Prostate gland (tissue), 2 donors: ENCODE measurements around the gene XPNPEP1. TPM values are rescaled to one million over a fixed set of nuclear protein-coding genes. Genes with fewer than 3 reads are reported as not detected.

Source experiments
- DNase-seq: peaks from one replicate; pipeline ENCODE4 v3.0.0-alpha.2; 2019; ENCODE audit warnings: low spot score
- H3K27ac ChIP-seq, 2 donors: fragments of 200-600 bp; sonication (generic); 2 replicates each; pipeline ENCODE4 v1.5.1; 2017 to 2019
- H3K27me3 ChIP-seq: fragments of 200-600 bp; sonication (generic); replicated peaks from 2 replicates; pipeline ENCODE4 v1.5.1; 2019; ENCODE audit not compliant: insufficient read depth
- H3K36me3 ChIP-seq, 2 donors: fragments of 200-600 bp; sonication (generic); 1 replicate in 1 of 2; 2 replicates in 1 of 2; pipeline versions ENCODE4 v1.5.1 to v1.8.1; 2017 to 2019
- H3K4me1 ChIP-seq: fragments of 200-600 bp; sonication (generic); replicated peaks from 2 replicates; pipeline ENCODE4 v1.5.1; 2019
- H3K4me3 ChIP-seq, 2 donors: fragments of 200-600 bp; sonication (generic); 2 replicates each; pipeline ENCODE4 v1.5.1; 2017 to 2019
- H3K9me3 ChIP-seq: fragments of 200-600 bp; sonication (generic); 2 replicates; pipeline ENCODE4 v1.5.1; 2017
- POLR2A ChIP-seq: fragments of 450-650 bp; IDR thresholded peaks from one replicate; pipeline ENCODE4 v1.6.1; 2016; ENCODE audit warnings: antibody characterized with exemption, mild to moderate bottlenecking
- POLR2AphosphoS5 ChIP-seq: sonication (generic); formaldehyde crosslinking; IDR thresholded peaks from one replicate; pipeline ENCODE4 v1.6.1; 2017; ENCODE audit warnings: antibody characterized with exemption
- WGBS: methylation state at CpG from one replicate; pipeline ENCODE4 v1.1.5; 2018; 5-methylcytosine and 5-hydroxymethylcytosine counted together
- intact Hi-C: fragments of 100-400 bp; cut with DNase I; formaldehyde crosslinking; loops from one replicate; pipeline ENCODE4 v1.14.2; 2022
- total RNA-seq, 2 donors: library from RNA; depleted of rRNA; stranded (reverse); fragments of >200 nt; gene quantifications; one replicate each; pipeline ENCODE4 v1.1.0, GENCODE V29; 2016
- TF ChIP-seq, protein P1 (sequence below), 4 experiments: fragments of 200-600 bp in 2 of 4; fragments of 450-650 bp in 2 of 4; sonication (generic) in 2 of 4; IDR thresholded peaks; 1 replicate in 3 of 4; 2 replicates in 1 of 4; pipeline ENCODE4 v1.5.1; 2016 to 2019; ENCODE audit warnings: antibody characterized with exemption in 4 of 4, mild to moderate bottlenecking in 2 of 4, moderate library complexity in 2 of 4

Gene XPNPEP1
- total RNA-seq, 2 donors from 2014 or later: 53.4 to 64.3 TPM

- H3K9me3 ChIP-seq: no peaks in the 10 kb centered on the region
- H3K36me3 ChIP-seq: no peaks in the 10 kb centered on the region
- DNase-seq: no peak
- no peak for TF ChIP-seq POLR2AphosphoS5
- TF ChIP-seq, protein P1, sequence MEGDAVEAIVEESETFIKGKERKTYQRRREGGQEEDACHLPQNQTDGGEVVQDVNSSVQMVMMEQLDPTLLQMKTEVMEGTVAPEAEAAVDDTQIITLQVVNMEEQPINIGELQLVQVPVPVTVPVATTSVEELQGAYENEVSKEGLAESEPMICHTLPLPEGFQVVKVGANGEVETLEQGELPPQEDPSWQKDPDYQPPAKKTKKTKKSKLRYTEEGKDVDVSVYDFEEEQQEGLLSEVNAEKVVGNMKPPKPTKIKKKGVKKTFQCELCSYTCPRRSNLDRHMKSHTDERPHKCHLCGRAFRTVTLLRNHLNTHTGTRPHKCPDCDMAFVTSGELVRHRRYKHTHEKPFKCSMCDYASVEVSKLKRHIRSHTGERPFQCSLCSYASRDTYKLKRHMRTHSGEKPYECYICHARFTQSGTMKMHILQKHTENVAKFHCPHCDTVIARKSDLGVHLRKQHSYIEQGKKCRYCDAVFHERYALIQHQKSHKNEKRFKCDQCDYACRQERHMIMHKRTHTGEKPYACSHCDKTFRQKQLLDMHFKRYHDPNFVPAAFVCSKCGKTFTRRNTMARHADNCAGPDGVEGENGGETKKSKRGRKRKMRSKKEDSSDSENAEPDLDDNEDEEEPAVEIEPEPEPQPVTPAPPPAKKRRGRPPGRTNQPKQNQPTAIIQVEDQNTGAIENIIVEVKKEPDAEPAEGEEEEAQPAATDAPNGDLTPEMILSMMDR (IDR thresholded peaks at IDR 0.05): no peak
- no peak for TF ChIP-seq POLR2A
- no peaks in the 10 kb centered on the region for H3K27me3 ChIP-seq
- H3K27ac ChIP-seq: no peak overlapping the region
- no peaks in the 10 kb centered on the region for H3K4me1 ChIP-seq
- intact Hi-C loops: no loop called here
- H3K4me3 ChIP-seq: no peak overlapping the region
- 88% methylated on average over 1 of the region's 1 CpG for WGBS
These were observed 64.1 kb downstream of the XPNPEP1 start for GRCh38 chr10:109859221-109859620.

DNA sequence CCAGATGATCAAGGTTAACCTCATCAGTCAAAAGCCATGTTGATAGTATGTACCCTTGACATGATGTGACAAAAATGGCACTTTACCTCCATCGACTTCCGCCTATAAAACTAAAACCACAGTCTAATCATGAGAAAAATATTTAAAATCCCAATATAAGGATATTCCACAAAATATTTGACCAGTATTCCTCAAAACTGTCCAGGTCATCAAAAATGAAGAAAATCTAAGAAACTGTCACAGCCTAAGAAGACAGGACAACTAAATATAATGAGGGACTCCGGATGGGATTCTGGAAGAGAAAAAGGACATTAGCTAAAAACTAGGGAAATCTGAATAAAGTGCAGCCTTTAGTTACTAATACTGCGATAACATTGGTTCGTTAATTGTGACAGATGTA is 67.6 kb downstream of the XPNPEP1 start:
- H3K27me3 ChIP-seq: no peaks in the 10 kb centered on the region
- intact Hi-C loops: no loop called here

DNA sequence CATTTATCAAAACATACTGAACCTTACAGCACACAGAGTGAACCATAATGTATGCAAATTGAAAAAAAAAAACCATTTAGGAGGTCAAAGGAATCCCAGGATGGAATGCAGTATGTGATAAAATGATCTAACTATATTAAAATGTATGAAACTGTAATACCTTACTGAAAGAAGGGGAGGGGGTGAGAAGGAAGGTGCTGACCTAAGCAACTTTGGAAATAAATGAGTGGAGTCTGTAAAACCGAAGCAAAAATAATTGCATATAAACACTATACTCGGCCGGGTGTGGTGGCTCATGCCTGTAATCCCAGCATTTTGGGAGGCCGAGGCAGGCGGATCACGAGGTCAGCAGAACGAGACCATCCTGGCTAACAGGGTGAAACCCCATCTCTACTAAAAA is 69.4 kb downstream of the XPNPEP1 start:
- no peak for DNase-seq
- no peaks in the 10 kb centered on the region for H3K4me1 ChIP-seq
- 93% methylated on average over 7 of the region's 7 CpGs for WGBS
- no peak for TF ChIP-seq POLR2A
- no peak for TF ChIP-seq POLR2AphosphoS5
- TF ChIP-seq, protein P1 (IDR thresholded peaks at IDR 0.05): no peak
- H3K4me3 ChIP-seq: no peak overlapping the region
- H3K9me3 ChIP-seq: no peaks in the 10 kb centered on the region
- H3K36me3 ChIP-seq: no peaks in the 10 kb centered on the region
- H3K27me3 ChIP-seq: no peaks in the 10 kb centered on the region
- intact Hi-C loops: no loop called here
- no peak overlapping the region for H3K27ac ChIP-seq

More for the DNA sequence above, 67.6 kb downstream of the XPNPEP1 start:
- no peak for TF ChIP-seq POLR2AphosphoS5
- no peak for TF ChIP-seq POLR2A
- TF ChIP-seq, protein P1 (IDR thresholded peaks at IDR 0.05): no peak
- no peak overlapping the region for H3K4me3 ChIP-seq
- no peak overlapping the region for H3K27ac ChIP-seq
- no peak for DNase-seq
- no peaks in the 10 kb centered on the region for H3K4me1 ChIP-seq
- WGBS: 88% methylated on average over 5 of the region's 5 CpGs
- H3K36me3 ChIP-seq: no peaks in the 10 kb centered on the region
- H3K9me3 ChIP-seq: no peaks in the 10 kb centered on the region

- H3K36me3 ChIP-seq: no peaks in the 10 kb centered on the region
- no peak overlapping the region for H3K4me3 ChIP-seq
- intact Hi-C loops: no loop called here
- no peak overlapping the region for H3K27ac ChIP-seq
- DNase-seq: peak; percentile 62
- TF ChIP-seq, protein P1 (IDR thresholded peaks at IDR 0.05): peak; percentile 54 to 82 (median 70)
- no peak for TF ChIP-seq POLR2A
- TF ChIP-seq POLR2AphosphoS5: no peak
- WGBS: 14% methylated on average over 12 of the region's 13 CpGs
- no peaks in the 10 kb centered on the region for H3K4me1 ChIP-seq
- H3K9me3 ChIP-seq: no peaks in the 10 kb centered on the region
- H3K27me3 ChIP-seq: no peaks in the 10 kb centered on the region
These were observed 70.8 kb downstream of the XPNPEP1 start for GRCh38 chr10:109852475-109853037.
